DOHH2 (cell line): ENCODE results near the gene OSBPL9.

Experiments used
- H3F3A ChIP-seq: fragments of 200-600 bp; sonication (generic), shearing (Covaris generic); 2 replicates; pipeline ENCODE4 v1.6.0; 2016; ENCODE audit warnings: antibody characterized with exemption, mild to moderate bottlenecking; ENCODE audit not compliant: control insufficient read depth, insufficient read depth
- H3K27ac ChIP-seq: fragments of 200-600 bp; sonication (generic); 2 replicates; pipeline ENCODE4 v1.5.1; 2014; ENCODE audit warnings: low read depth, mild to moderate bottlenecking, low read length, moderate library complexity
- H3K27me3 ChIP-seq: fragments of 200-600 bp; sonication (generic); 2 replicates; pipeline ENCODE4 v1.6.1; 2014; ENCODE audit warnings: mild to moderate bottlenecking, low read length, mixed read lengths; ENCODE audit not compliant: control insufficient read depth
- H3K36me3 ChIP-seq: fragments of 200-600 bp; sonication (generic); 2 replicates; pipeline ENCODE4 v1.6.1; 2014; ENCODE audit warnings: mild to moderate bottlenecking, low read length, moderate library complexity, mixed read lengths; ENCODE audit not compliant: control insufficient read depth
- H3K4me1 ChIP-seq: fragments of 200-600 bp; sonication (generic); 2 replicates; pipeline ENCODE4 v1.6.1; 2014; ENCODE audit warnings: mild to moderate bottlenecking, low read length, mixed read lengths; ENCODE audit not compliant: control insufficient read depth
- H3K4me2 ChIP-seq: fragments of 200-600 bp; sonication (generic); 2 replicates; pipeline ENCODE4 v1.6.0; 2014; ENCODE audit warnings: mild to moderate bottlenecking, low read length, moderate library complexity
- H3K4me3 ChIP-seq: fragments of 200-600 bp; sonication (generic); 2 replicates; pipeline ENCODE4 v1.5.1; 2014; ENCODE audit warnings: mild to moderate bottlenecking, low read length, mixed read lengths
- H3K79me2 ChIP-seq: fragments of 200-600 bp; sonication (generic); 2 replicates; pipeline ENCODE4 v1.6.1; 2014; ENCODE audit warnings: mild to moderate bottlenecking, low read length, mixed read lengths; ENCODE audit not compliant: control insufficient read depth
- H3K9me2 ChIP-seq: fragments of 200-600 bp; sonication (generic); replicated peaks from 2 replicates; pipeline ENCODE4 v1.6.1; 2014; ENCODE audit warnings: mild to moderate bottlenecking, low read length, mixed read lengths; ENCODE audit not compliant: control insufficient read depth
- H3K9me3 ChIP-seq: fragments of 200-600 bp; sonication (generic); 2 replicates; pipeline ENCODE4 v1.6.1; 2014; ENCODE audit warnings: antibody characterized with exemption, low read length, mixed read lengths; ENCODE audit not compliant: control insufficient read depth, insufficient read depth
- H4K20me1 ChIP-seq: fragments of 200-600 bp; sonication (generic); 2 replicates; pipeline ENCODE4 v1.6.0; 2014; ENCODE audit warnings: low read depth, mild to moderate bottlenecking, antibody characterized with exemption, low read length, moderate library complexity; ENCODE audit not compliant: control insufficient read depth, insufficient read depth
- EZH2phosphoT487 ChIP-seq: fragments of 200-600 bp; sonication (generic); IDR thresholded peaks from 2 replicates; pipeline ENCODE4 v1.6.1; 2017; ENCODE audit warnings: borderline replicate concordance, mild to moderate bottlenecking, antibody characterized with exemption, low read length, moderate library complexity, mixed read lengths
- TF ChIP-seq, protein P1 (sequence below): fragments of 200-600 bp; sonication (generic); IDR thresholded peaks from one replicate; pipeline ENCODE4 v1.5.1; 2014; ENCODE audit warnings: antibody characterized with exemption, mild to moderate bottlenecking, low read depth, low read length; ENCODE audit not compliant: poor library complexity, severe bottlenecking

OSBPL9 gene

GRCh38 chr1:51791888-51792287 is 175.0 kb downstream of the OSBPL9 start:
- H3K9me3 ChIP-seq = no peaks in the 10 kb centered on the region
- TF ChIP-seq, protein P1, sequence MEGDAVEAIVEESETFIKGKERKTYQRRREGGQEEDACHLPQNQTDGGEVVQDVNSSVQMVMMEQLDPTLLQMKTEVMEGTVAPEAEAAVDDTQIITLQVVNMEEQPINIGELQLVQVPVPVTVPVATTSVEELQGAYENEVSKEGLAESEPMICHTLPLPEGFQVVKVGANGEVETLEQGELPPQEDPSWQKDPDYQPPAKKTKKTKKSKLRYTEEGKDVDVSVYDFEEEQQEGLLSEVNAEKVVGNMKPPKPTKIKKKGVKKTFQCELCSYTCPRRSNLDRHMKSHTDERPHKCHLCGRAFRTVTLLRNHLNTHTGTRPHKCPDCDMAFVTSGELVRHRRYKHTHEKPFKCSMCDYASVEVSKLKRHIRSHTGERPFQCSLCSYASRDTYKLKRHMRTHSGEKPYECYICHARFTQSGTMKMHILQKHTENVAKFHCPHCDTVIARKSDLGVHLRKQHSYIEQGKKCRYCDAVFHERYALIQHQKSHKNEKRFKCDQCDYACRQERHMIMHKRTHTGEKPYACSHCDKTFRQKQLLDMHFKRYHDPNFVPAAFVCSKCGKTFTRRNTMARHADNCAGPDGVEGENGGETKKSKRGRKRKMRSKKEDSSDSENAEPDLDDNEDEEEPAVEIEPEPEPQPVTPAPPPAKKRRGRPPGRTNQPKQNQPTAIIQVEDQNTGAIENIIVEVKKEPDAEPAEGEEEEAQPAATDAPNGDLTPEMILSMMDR = no peak
- TF ChIP-seq EZH2phosphoT487 = no peak
- no peaks in the 10 kb centered on the region for H3F3A ChIP-seq
- H3K9me2 ChIP-seq = no peaks in the 10 kb centered on the region
- no peak overlapping the region for H3K4me3 ChIP-seq
- H3K4me2 ChIP-seq = no peak overlapping the region
- no peak overlapping the region for H3K27ac ChIP-seq
- no peaks in the 10 kb centered on the region for H3K27me3 ChIP-seq
- H4K20me1 ChIP-seq = 0 out of 2 replicates have a peak, but pooled peaks cover 4% of the 10 kb centered on the region
- H3K36me3 ChIP-seq = peaks cover 82% of the 10 kb centered on the region
- no peaks in the 10 kb centered on the region for H3K4me1 ChIP-seq
- H3K79me2 ChIP-seq = no peaks in the 10 kb centered on the region

DNA sequence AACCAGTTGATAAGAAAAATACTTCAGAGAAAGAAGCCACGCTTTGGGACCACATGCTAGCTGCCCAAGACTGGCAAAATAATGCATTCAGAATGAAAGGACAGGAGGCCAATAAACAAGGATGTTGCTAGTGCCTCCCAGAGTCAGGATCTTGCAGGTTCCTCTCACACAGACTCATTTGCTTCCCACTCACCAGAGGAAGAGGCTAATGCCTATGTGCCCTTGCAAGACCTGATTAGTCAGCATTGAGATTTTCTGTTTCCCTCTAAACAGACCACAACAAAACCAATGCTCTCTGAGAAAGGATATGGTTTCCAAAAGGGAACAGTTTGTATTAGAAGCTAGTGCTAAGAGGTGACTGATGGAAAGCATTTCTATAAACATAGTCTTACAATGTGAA is 176.0 kb downstream of the OSBPL9 start:
- H3K36me3 ChIP-seq = peaks cover 80% of the 10 kb centered on the region
- H3K4me2 ChIP-seq = no peak overlapping the region
- H3F3A ChIP-seq = no peaks in the 10 kb centered on the region
- H3K27ac ChIP-seq = no peak overlapping the region
- H3K4me1 ChIP-seq = no peaks in the 10 kb centered on the region
- H4K20me1 ChIP-seq = 0 out of 2 replicates have a peak, but pooled peaks cover 7% of the 10 kb centered on the region
- no peaks in the 10 kb centered on the region for H3K79me2 ChIP-seq
- TF ChIP-seq, protein P1 = no peak
- no peak for TF ChIP-seq EZH2phosphoT487
- H3K9me3 ChIP-seq = no peaks in the 10 kb centered on the region
- H3K4me3 ChIP-seq = no peak overlapping the region
- H3K27me3 ChIP-seq = no peaks in the 10 kb centered on the region
- no peaks in the 10 kb centered on the region for H3K9me2 ChIP-seq

- Histone ChIP-seq H3K9me3 (no peaks in the 10 kb centered on the region), H3K27me3 (no peaks in the 10 kb centered on the region), H3K36me3 (peaks cover 76% of the 10 kb centered on the region), H3K4me1 (peaks cover under 1% of the 10 kb centered on the region), H3K27ac (no peak overlapping the region), H3F3A (no peaks in the 10 kb centered on the region; the same call in 1 of the 2 replicates), H3K79me2 (no peaks in the 10 kb centered on the region), H4K20me1 (0 out of 2 replicates have a peak, but pooled peaks cover 7% of the 10 kb centered on the region), H3K9me2 (no peaks in the 10 kb centered on the region), H3K4me3 (no peak overlapping the region), H3K4me2 (no peak overlapping the region)
- no peak for TF ChIP-seq EZH2phosphoT487
- TF ChIP-seq, protein P1 = no peak
Observed at GRCh38 chr1:51794260-51794659, 177.4 kb downstream of the OSBPL9 start.

DNA sequence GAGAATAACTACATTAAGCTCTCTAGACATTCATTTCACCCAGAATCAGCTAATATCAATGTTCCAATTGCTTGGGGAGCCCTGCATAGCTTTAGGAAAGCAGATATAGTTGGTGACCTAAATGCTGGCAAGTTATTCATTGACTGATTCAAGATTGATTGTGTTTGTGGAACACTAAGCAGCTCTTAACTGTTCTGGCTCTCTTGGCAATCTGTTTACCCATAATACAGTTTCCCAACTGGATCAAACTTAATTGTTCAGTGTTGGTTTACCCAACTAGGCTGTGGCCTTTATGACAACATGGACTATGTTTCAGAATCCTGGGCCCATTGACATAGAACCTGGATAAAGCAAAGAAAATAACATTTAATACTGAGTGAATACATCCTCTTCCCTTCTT is 178.0 kb downstream of the OSBPL9 start:
- Histone ChIP-seq H3K79me2 (no peaks in the 10 kb centered on the region), H3K4me1 (peaks cover 5% of the 10 kb centered on the region), H3K27ac (no peak overlapping the region), H3K36me3 (peaks cover 73% of the 10 kb centered on the region), H4K20me1 (0 out of 2 replicates have a peak, but pooled peaks cover 7% of the 10 kb centered on the region), H3K27me3 (no peaks in the 10 kb centered on the region), H3K4me3 (no peak overlapping the region), H3K4me2 (no peak overlapping the region), H3F3A (no peaks in the 10 kb centered on the region; the same call in 1 of the 2 replicates), H3K9me3 (no peaks in the 10 kb centered on the region), H3K9me2 (no peaks in the 10 kb centered on the region)
- TF ChIP-seq, protein P1 = no peak
